Tibial nerve (tissue), 4 donors: ENCODE measurements around the gene BDH1.

Experiments used
- EP300 ChIP-seq, 2 donors: sonication (generic); formaldehyde crosslinking; IDR thresholded peaks; one replicate each; pipeline ENCODE4 v1.6.1; 2017; ENCODE audit warnings: antibody characterized with exemption in 2 of 2, mild to moderate bottlenecking in 1 of 2
- TF ChIP-seq, protein P1 (sequence below), 5 experiments: fragments of 200-600 bp in 3 of 5; fragments of 450-650 bp in 2 of 5; sonication (generic) in 3 of 5; IDR thresholded peaks; one replicate each; pipeline ENCODE4 v1.5.1; 2016 to 2019; ENCODE audit warnings: antibody characterized with exemption in 5 of 5, mild to moderate bottlenecking in 3 of 5, moderate library complexity in 2 of 5

DNA sequence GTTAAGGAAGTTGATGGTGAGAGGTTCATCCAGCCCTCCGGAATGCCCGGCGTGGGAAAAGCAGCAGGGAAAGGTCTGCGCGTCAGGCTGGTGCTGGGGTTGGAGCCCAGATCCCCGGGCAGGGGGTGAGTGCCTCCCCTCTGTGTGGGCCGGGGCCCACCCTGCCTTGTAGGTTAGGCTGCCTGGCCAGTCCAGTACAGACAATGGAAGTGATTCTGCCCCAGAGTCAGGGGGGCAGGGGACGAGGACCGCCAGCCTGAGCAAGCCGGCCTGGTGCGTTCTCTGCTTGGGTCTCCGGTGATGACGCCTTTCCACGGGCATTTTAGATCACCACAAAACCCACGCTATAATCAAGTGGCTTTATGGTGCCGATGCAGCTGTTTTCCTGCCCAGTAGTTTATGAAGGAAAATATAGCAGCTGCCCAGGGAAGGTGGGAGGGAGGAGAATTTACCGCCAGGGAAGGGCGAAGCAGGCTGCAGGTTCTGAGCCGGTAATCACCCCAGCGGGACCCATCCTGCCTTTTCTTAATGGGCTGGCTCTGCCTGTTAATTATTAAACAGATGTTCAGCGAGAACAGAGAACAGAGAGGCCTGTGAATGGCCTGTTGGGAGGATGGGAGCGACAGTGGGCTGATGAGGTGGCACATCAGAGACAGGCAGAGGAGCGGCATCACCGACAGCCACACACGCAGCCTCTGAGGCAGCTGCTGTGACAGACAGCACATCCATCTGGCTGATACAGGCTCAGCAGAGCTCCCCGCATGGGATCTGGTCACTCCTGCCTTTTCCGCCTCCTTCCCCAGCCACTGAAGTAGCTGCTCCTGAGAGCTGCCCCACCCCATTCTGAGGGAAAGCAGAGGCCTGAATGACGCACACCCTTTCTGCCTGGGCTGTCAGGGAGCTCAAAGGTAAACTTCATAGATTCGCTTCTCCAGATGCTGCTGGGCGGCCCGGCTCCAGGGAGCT, 35.2 kb downstream of the BDH1 start:
- TF ChIP-seq, protein P1, sequence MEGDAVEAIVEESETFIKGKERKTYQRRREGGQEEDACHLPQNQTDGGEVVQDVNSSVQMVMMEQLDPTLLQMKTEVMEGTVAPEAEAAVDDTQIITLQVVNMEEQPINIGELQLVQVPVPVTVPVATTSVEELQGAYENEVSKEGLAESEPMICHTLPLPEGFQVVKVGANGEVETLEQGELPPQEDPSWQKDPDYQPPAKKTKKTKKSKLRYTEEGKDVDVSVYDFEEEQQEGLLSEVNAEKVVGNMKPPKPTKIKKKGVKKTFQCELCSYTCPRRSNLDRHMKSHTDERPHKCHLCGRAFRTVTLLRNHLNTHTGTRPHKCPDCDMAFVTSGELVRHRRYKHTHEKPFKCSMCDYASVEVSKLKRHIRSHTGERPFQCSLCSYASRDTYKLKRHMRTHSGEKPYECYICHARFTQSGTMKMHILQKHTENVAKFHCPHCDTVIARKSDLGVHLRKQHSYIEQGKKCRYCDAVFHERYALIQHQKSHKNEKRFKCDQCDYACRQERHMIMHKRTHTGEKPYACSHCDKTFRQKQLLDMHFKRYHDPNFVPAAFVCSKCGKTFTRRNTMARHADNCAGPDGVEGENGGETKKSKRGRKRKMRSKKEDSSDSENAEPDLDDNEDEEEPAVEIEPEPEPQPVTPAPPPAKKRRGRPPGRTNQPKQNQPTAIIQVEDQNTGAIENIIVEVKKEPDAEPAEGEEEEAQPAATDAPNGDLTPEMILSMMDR (IDR thresholded peaks at IDR 0.05), result no peak
- TF ChIP-seq EP300 (IDR thresholded peaks at IDR 0.05), result no peak
